HepG2 (cell line): ENCODE data around the gene THOC6. TPM values are rescaled to one million over a fixed set of nuclear protein-coding genes. Genes with fewer than 3 reads are reported as not detected.

Experiments
- AGO1 ChIP-seq: fragments of 200-400 bp; formaldehyde crosslinking; IDR thresholded peaks from 2 replicates; pipeline ENCODE4 v1.6.1; 2017; ENCODE audit warnings: mild to moderate bottlenecking, low read depth, low read length, moderate library complexity; ENCODE audit not compliant: poor library complexity, severe bottlenecking
- KDM5A ChIP-seq: fragments of 200-600 bp; sonication (generic); IDR thresholded peaks from 2 replicates; pipeline ENCODE4 v1.7.0; 2018; ENCODE audit warnings: antibody characterized with exemption, mild to moderate bottlenecking, low read length, borderline replicate concordance
- NRL ChIP-seq: sonication (generic); formaldehyde crosslinking; IDR thresholded peaks from 2 replicates; pipeline ENCODE4 v1.5.0; 2020; ENCODE audit warnings: missing genetic modification reagents, mild to moderate bottlenecking, moderate library complexity, borderline replicate concordance
- SP5 ChIP-seq: IDR thresholded peaks from 2 replicates; pipeline ENCODE4 v1.6.1; 2016; ENCODE audit warnings: low read depth, borderline replicate concordance
- TCF7L2 ChIP-seq: IDR thresholded peaks from 2 replicates; pipeline ENCODE4 v1.6.1; 2011; ENCODE audit warnings: mild to moderate bottlenecking, low read depth, low read length, moderate library complexity
- TSC22D2 ChIP-seq: sonication (generic); formaldehyde crosslinking; IDR thresholded peaks from 2 replicates; pipeline ENCODE4 v1.5.1; 2020; ENCODE audit warnings: missing genetic modification reagents, mild to moderate bottlenecking, borderline replicate concordance
- U2AF1 ChIP-seq: fragments of 200-400 bp; formaldehyde crosslinking; optimal IDR thresholded peaks from 2 replicates; pipeline ENCODE3; 2017; ENCODE audit warnings: mild to moderate bottlenecking, low read depth, low read length
- ZMYM3 ChIP-seq: sonication (generic); formaldehyde crosslinking; IDR thresholded peaks from 2 replicates; pipeline ENCODE4 v1.5.1; 2020; ENCODE audit warnings: mild to moderate bottlenecking, missing genetic modification reagents
- ZNF530 ChIP-seq: sonication (generic); formaldehyde crosslinking; IDR thresholded peaks from 2 replicates; pipeline ENCODE4 v1.5.0; 2020; ENCODE audit warnings: low read depth, mild to moderate bottlenecking, missing genetic modification reagents
- ZNF614 ChIP-seq: IDR thresholded peaks from 2 replicates; pipeline ENCODE4 v1.6.1; 2018; ENCODE audit warnings: missing biosample characterization, missing genetic modification reagents, inconsistent platforms, borderline replicate concordance
- ZNF674 ChIP-seq: sonication (generic); formaldehyde crosslinking; IDR thresholded peaks from 2 replicates; pipeline ENCODE4 v1.5.0; 2020; ENCODE audit warnings: low read depth, mild to moderate bottlenecking, missing genetic modification reagents
- polyA plus RNA-seq, 8 experiments: library from polyadenylated mRNA; depleted of rRNA in 3 of 8; stranded (reverse) in 7 of 8; unstranded in 1 of 8; fragments of >200 nt; fragmentation: Illumina TruSeq in 4 of 8; extraction: Trizol in 4 of 8; gene quantifications; 2 replicates each; pipeline versions ENCODE4 v1.2.1 to v1.2.3, GENCODE V29; 2011 to 2016; ENCODE audit warnings: low read depth in 4 of 8, missing spikeins in 1 of 8, mixed read lengths in 1 of 8; ENCODE audit not compliant: insufficient read depth in 1 of 8
- total RNA-seq, 5 experiments: library from RNA; depleted of rRNA; stranded (reverse); fragments of >200 nt; fragmentation: Illumina TruSeq; extraction: Trizol; gene quantifications; 2 replicates each; pipeline ENCODE4 v1.2.3, GENCODE V29; 2016; ENCODE audit warnings: low read depth in 1 of 5
- TF ChIP-seq, protein P1 (sequence below): sonication (generic); formaldehyde crosslinking; IDR thresholded peaks from 2 replicates; pipeline ENCODE4 v1.5.1; 2020; ENCODE audit warnings: mild to moderate bottlenecking, moderate library complexity, missing genetic modification reagents
- TF ChIP-seq, protein P2 (sequence below): IDR thresholded peaks from 2 replicates; pipeline ENCODE4 v1.6.1; 2016; ENCODE audit warnings: low read depth, control low read depth
- TF ChIP-seq, protein P3 (sequence below): sonication (generic); formaldehyde crosslinking; IDR thresholded peaks from 2 replicates; pipeline ENCODE4 v1.8.1; 2023; ENCODE audit warnings: missing genetic modification reagents, mild to moderate bottlenecking, borderline replicate concordance

THOC6 gene
- total and polyA plus RNA-seq, 2 of the 13 experiments (the other 11 are each of a cell fraction or from before 2014, with no cell fraction given), result 32.1 to 37.0 TPM

DNA sequence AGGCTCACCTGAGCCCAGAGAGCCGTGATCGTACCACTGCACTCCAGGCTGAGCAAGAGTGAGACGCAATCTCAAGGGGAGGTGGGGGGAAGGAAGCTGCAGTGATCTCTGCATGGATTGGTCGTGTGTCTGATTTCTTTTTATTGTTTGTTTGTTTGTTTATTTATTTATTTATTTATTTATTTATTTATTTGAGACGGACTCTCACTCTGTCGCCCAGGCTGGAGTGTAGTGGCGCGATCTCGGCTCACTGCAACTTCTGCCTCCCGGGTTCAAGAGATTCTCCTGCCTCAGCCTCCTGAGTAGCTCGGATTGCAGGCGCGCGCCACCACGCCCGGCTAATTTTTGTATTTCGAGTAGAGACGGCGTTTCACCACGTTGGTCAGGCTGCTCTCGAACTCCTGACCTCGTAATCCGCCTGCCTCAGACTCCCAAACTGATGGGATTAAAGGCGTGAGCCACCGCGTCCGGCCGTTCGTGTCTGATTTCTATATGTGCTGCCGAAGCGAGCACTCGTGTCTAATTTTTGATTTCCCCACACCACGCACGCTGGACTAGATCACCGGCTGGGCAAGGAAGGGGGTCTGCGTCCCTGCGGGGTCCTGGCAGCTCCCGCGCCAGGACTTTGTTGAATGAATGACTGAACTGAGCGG, 4.1 kb upstream of the THOC6 start (continued):
- no peak for TF ChIP-seq ZNF674
- TF ChIP-seq SP5 (CRISPR knock-in tag), result no peak
- TF ChIP-seq, protein P1, sequence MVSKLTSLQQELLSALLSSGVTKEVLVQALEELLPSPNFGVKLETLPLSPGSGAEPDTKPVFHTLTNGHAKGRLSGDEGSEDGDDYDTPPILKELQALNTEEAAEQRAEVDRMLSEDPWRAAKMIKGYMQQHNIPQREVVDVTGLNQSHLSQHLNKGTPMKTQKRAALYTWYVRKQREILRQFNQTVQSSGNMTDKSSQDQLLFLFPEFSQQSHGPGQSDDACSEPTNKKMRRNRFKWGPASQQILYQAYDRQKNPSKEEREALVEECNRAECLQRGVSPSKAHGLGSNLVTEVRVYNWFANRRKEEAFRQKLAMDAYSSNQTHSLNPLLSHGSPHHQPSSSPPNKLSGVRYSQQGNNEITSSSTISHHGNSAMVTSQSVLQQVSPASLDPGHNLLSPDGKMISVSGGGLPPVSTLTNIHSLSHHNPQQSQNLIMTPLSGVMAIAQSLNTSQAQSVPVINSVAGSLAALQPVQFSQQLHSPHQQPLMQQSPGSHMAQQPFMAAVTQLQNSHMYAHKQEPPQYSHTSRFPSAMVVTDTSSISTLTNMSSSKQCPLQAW (CRISPR knock-in tag), result peak; percentile 44; the same call in 1 of the 2 replicates
- TF ChIP-seq AGO1, result no peak
- TF ChIP-seq TCF7L2, result no peak
- TF ChIP-seq, protein P2, sequence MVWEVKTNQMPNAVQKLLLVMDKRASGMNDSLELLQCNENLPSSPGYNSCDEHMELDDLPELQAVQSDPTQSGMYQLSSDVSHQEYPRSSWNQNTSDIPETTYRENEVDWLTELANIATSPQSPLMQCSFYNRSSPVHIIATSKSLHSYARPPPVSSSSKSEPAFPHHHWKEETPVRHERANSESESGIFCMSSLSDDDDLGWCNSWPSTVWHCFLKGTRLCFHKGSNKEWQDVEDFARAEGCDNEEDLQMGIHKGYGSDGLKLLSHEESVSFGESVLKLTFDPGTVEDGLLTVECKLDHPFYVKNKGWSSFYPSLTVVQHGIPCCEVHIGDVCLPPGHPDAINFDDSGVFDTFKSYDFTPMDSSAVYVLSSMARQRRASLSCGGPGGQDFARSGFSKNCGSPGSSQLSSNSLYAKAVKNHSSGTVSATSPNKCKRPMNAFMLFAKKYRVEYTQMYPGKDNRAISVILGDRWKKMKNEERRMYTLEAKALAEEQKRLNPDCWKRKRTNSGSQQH (CRISPR knock-in tag), result peak; percentile 94; the same call in 1 of the 2 replicates
- no peak for TF ChIP-seq NRL (CRISPR knock-in tag)
- no peak for TF ChIP-seq ZNF530 (CRISPR knock-in tag)
- 0 out of 2 replicates have a peak, but pooled peaks have one; percentile 3 for TF ChIP-seq ZNF614
- TF ChIP-seq U2AF1, result no peak
- TF ChIP-seq KDM5A, result 0 out of 2 replicates have a peak, but pooled peaks have one; percentile 17
- TF ChIP-seq, protein P3, sequence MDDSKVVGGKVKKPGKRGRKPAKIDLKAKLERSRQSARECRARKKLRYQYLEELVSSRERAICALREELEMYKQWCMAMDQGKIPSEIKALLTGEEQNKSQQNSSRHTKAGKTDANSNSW, result 0 out of 2 replicates have a peak, but pooled peaks have one; percentile 30
- 0 out of 2 replicates have a peak, but pooled peaks have one; percentile 4 for TF ChIP-seq TSC22D2 (CRISPR knock-in tag)
- no peak for TF ChIP-seq ZMYM3 (CRISPR knock-in tag)
